Measurements from ENCODE around the gene HBG2.

HBG2 gene

GRCh38 chr11:5237420-5237819, 17.2 kb downstream of the HBG2 start:
- ChIA-PET CTCF (no interaction called here), POLR2A (no interaction called here)
- peaks cover 9 to 28% (median 22%) of the 10 kb centered on the region in 4 experiments for H3K4me1 ChIP-seq (ENCODE audit: control extremely low read depth in 1 of 4, control insufficient read depth in 4 of 4, insufficient read depth in 4 of 4, low read length in 3 of 4)
- DNase-seq = no peak
- H3K9me3 ChIP-seq (ENCODE audit: control extremely low read depth in 1 of 5, control insufficient read depth in 4 of 5, insufficient read depth in 2 of 5, low read depth in 1 of 5, low read length in 4 of 5) = no peaks in the 10 kb centered on the region
- H3K27ac ChIP-seq (ENCODE audit: insufficient read depth in 1 of 2, low read depth in 1 of 2, low read length in 2 of 2, poor library complexity in 1 of 2, severe bottlenecking in 2 of 2) = no peak overlapping the region
- H3K4me3 ChIP-seq (ENCODE audit: control insufficient read depth in 1 of 7, extremely low read depth in 1 of 7, insufficient read depth in 4 of 7, low read depth in 2 of 7, low read length in 6 of 7) = no peak overlapping the region
- H3K27me3 ChIP-seq (replicated peaks in 2 of 5; ENCODE audit: control insufficient read depth in 4 of 5, insufficient read depth in 5 of 5, low read length in 4 of 5) = no peaks in the 10 kb centered on the region
- H3K36me3 ChIP-seq (ENCODE audit: control insufficient read depth in 4 of 4, insufficient read depth in 4 of 4, low read length in 3 of 4) = no peaks in the 10 kb centered on the region
- 89% methylated on average over 1 of the region's 2 CpGs for WGBS (ENCODE audit: insufficient coverage)

- 69% methylated on average over 1 of the region's 5 CpGs for WGBS (ENCODE audit: insufficient coverage)
- Histone ChIP-seq H3K27me3 (replicated peaks in 2 of 5; ENCODE audit: control insufficient read depth in 4 of 5, insufficient read depth in 5 of 5, low read length in 4 of 5) (no peaks in the 10 kb centered on the region), H3K36me3 (ENCODE audit: control insufficient read depth in 4 of 4, insufficient read depth in 4 of 4, low read length in 3 of 4) (no peaks in the 10 kb centered on the region), H3K4me1 (ENCODE audit: control extremely low read depth in 1 of 4, control insufficient read depth in 4 of 4, insufficient read depth in 4 of 4, low read length in 3 of 4) (peaks cover 9 to 28% (median 20%) of the 10 kb centered on the region in 4 experiments), H3K27ac (ENCODE audit: insufficient read depth in 1 of 2, low read depth in 1 of 2, low read length in 2 of 2, poor library complexity in 1 of 2, severe bottlenecking in 2 of 2) (no peak overlapping the region), H3K4me3 (ENCODE audit: control insufficient read depth in 1 of 7, extremely low read depth in 1 of 7, insufficient read depth in 4 of 7, low read depth in 2 of 7, low read length in 6 of 7) (no peak overlapping the region), H3K9me3 (ENCODE audit: control extremely low read depth in 1 of 5, control insufficient read depth in 4 of 5, insufficient read depth in 2 of 5, low read depth in 1 of 5, low read length in 4 of 5) (no peaks in the 10 kb centered on the region)
- CTCF ChIA-PET = no interaction called here
- POLR2A ChIA-PET = no interaction called here
- no peak for DNase-seq
Observed at GRCh38 chr11:5235364-5236095, 19.1 kb downstream of the HBG2 start.

GRCh38 chr11:5234381-5234834, 20.2 kb downstream of the HBG2 start, which contains the start of gene HBD:
HBD (minus strand) TSS chr11:5234483; CDS start chr11:5234433, 50 bp downstream.
- H3K27ac ChIP-seq (ENCODE audit: insufficient read depth in 1 of 2, low read depth in 1 of 2, low read length in 2 of 2, poor library complexity in 1 of 2, severe bottlenecking in 2 of 2) = peak within 1 kb of the TSS in 1 of 2 experiments; percentile 70

GRCh38 chr11:5233307-5233706, 21.3 kb downstream of the HBG2 start:
- Histone ChIP-seq H3K27me3 (replicated peaks in 2 of 5; ENCODE audit: control insufficient read depth in 4 of 5, insufficient read depth in 5 of 5, low read length in 4 of 5) (no peaks in the 10 kb centered on the region), H3K9me3 (ENCODE audit: control extremely low read depth in 1 of 5, control insufficient read depth in 4 of 5, insufficient read depth in 2 of 5, low read depth in 1 of 5, low read length in 4 of 5) (no peaks in the 10 kb centered on the region), H3K27ac (ENCODE audit: insufficient read depth in 1 of 2, low read depth in 1 of 2, low read length in 2 of 2, poor library complexity in 1 of 2, severe bottlenecking in 2 of 2) (peak overlapping the region in 1 of 2 experiments; percentile 56), H3K36me3 (ENCODE audit: control insufficient read depth in 4 of 4, insufficient read depth in 4 of 4, low read length in 3 of 4) (no peaks in the 10 kb centered on the region), H3K4me3 (ENCODE audit: control insufficient read depth in 1 of 7, extremely low read depth in 1 of 7, insufficient read depth in 4 of 7, low read depth in 2 of 7, low read length in 6 of 7) (peak overlapping the region in 1 of 7 experiments; percentile 9), H3K4me1 (ENCODE audit: control extremely low read depth in 1 of 4, control insufficient read depth in 4 of 4, insufficient read depth in 4 of 4, low read length in 3 of 4) (peaks cover 9 to 28% (median 17%) of the 10 kb centered on the region in 4 experiments)
- no peak for DNase-seq
- ChIA-PET POLR2A (no interaction called here), CTCF (no interaction called here)
- WGBS (ENCODE audit: insufficient coverage) = no CpG with 5 or more reads among the region's 1 CpG

More at GRCh38 chr11:5234381-5234834, 20.2 kb downstream of the HBG2 start, which contains the start of gene HBD:
- H3K9me3 ChIP-seq (ENCODE audit: control extremely low read depth in 1 of 5, control insufficient read depth in 4 of 5, insufficient read depth in 2 of 5, low read depth in 1 of 5, low read length in 4 of 5) = no peaks in the 10 kb centered on the region
- H3K4me3 ChIP-seq (ENCODE audit: control insufficient read depth in 1 of 7, extremely low read depth in 1 of 7, insufficient read depth in 4 of 7, low read depth in 2 of 7, low read length in 6 of 7) = peak within 1 kb of the TSS in 4 of 7 experiments; percentile 2 to 51 (median 30)
- H3K36me3 ChIP-seq (ENCODE audit: control insufficient read depth in 4 of 4, insufficient read depth in 4 of 4, low read length in 3 of 4) = no peaks in the 10 kb centered on the region
- peak; percentile 53 to 92 (median 83) for DNase-seq
- H3K27me3 ChIP-seq (replicated peaks in 2 of 5; ENCODE audit: control insufficient read depth in 4 of 5, insufficient read depth in 5 of 5, low read length in 4 of 5) = no peaks in the 10 kb centered on the region
- peaks cover 9 to 28% (median 20%) of the 10 kb centered on the region in 4 experiments for H3K4me1 ChIP-seq (ENCODE audit: control extremely low read depth in 1 of 4, control insufficient read depth in 4 of 4, insufficient read depth in 4 of 4, low read length in 3 of 4)
- WGBS (ENCODE audit: insufficient coverage) = 0% methylated on average over 1 of the region's 2 CpGs
- CTCF ChIA-PET = no interaction called here
- POLR2A ChIA-PET = no interaction called here

- Histone ChIP-seq H3K4me3 (ENCODE audit: control insufficient read depth in 1 of 7, extremely low read depth in 1 of 7, insufficient read depth in 4 of 7, low read depth in 2 of 7, low read length in 6 of 7) (peak overlapping the region in 1 of 7 experiments; percentile 9), H3K27me3 (replicated peaks in 2 of 5; ENCODE audit: control insufficient read depth in 4 of 5, insufficient read depth in 5 of 5, low read length in 4 of 5) (no peaks in the 10 kb centered on the region), H3K27ac (ENCODE audit: insufficient read depth in 1 of 2, low read depth in 1 of 2, low read length in 2 of 2, poor library complexity in 1 of 2, severe bottlenecking in 2 of 2) (peak overlapping the region in 1 of 2 experiments; percentile 56), H3K4me1 (ENCODE audit: control extremely low read depth in 1 of 4, control insufficient read depth in 4 of 4, insufficient read depth in 4 of 4, low read length in 3 of 4) (peaks cover 9 to 28% (median 17%) of the 10 kb centered on the region in 4 experiments), H3K9me3 (ENCODE audit: control extremely low read depth in 1 of 5, control insufficient read depth in 4 of 5, insufficient read depth in 2 of 5, low read depth in 1 of 5, low read length in 4 of 5) (no peaks in the 10 kb centered on the region), H3K36me3 (ENCODE audit: control insufficient read depth in 4 of 4, insufficient read depth in 4 of 4, low read length in 3 of 4) (no peaks in the 10 kb centered on the region)
- ChIA-PET CTCF (no interaction called here), POLR2A (no interaction called here)
- DNase-seq = no peak
- WGBS (ENCODE audit: insufficient coverage) = no CpG with 5 or more reads among the region's 2 CpGs
Observed at GRCh38 chr11:5232821-5233220, 21.8 kb downstream of the HBG2 start.

- POLR2A ChIA-PET = no interaction called here
- H3K36me3 ChIP-seq (ENCODE audit: control insufficient read depth in 4 of 4, insufficient read depth in 4 of 4, low read length in 3 of 4) = no peaks in the 10 kb centered on the region
- H3K9me3 ChIP-seq (ENCODE audit: control extremely low read depth in 1 of 5, control insufficient read depth in 4 of 5, insufficient read depth in 2 of 5, low read depth in 1 of 5, low read length in 4 of 5) = no peaks in the 10 kb centered on the region
- H3K4me1 ChIP-seq (ENCODE audit: control extremely low read depth in 1 of 4, control insufficient read depth in 4 of 4, insufficient read depth in 4 of 4, low read length in 3 of 4) = peaks cover 9 to 28% (median 17%) of the 10 kb centered on the region in 4 experiments
- no peak overlapping the region for H3K4me3 ChIP-seq (ENCODE audit: control insufficient read depth in 1 of 7, extremely low read depth in 1 of 7, insufficient read depth in 4 of 7, low read depth in 2 of 7, low read length in 6 of 7)
- DNase-seq = no peak
- CTCF ChIA-PET = no interaction called here
- H3K27me3 ChIP-seq (replicated peaks in 2 of 5; ENCODE audit: control insufficient read depth in 4 of 5, insufficient read depth in 5 of 5, low read length in 4 of 5) = no peaks in the 10 kb centered on the region
- H3K27ac ChIP-seq (ENCODE audit: insufficient read depth in 1 of 2, low read depth in 1 of 2, low read length in 2 of 2, poor library complexity in 1 of 2, severe bottlenecking in 2 of 2) = no peak overlapping the region
- 62% methylated on average over 3 of the region's 3 CpGs for WGBS (ENCODE audit: insufficient coverage)
Observed at GRCh38 chr11:5232176-5232575, 22.4 kb downstream of the HBG2 start.

- ChIA-PET POLR2A (no interaction called here), CTCF (interaction anchor here (0.9 kb wide), 1 partner anchor 53 kb away, joined by 4 read pairs; no protein-coding TSS in a partner anchor)
- Histone ChIP-seq H3K4me3 (ENCODE audit: control insufficient read depth in 1 of 7, extremely low read depth in 1 of 7, insufficient read depth in 4 of 7, low read depth in 2 of 7, low read length in 6 of 7) (no peak overlapping the region), H3K27me3 (replicated peaks in 2 of 5; ENCODE audit: control insufficient read depth in 4 of 5, insufficient read depth in 5 of 5, low read length in 4 of 5) (no peaks in the 10 kb centered on the region), H3K36me3 (ENCODE audit: control insufficient read depth in 4 of 4, insufficient read depth in 4 of 4, low read length in 3 of 4) (no peaks in the 10 kb centered on the region), H3K9me3 (ENCODE audit: control extremely low read depth in 1 of 5, control insufficient read depth in 4 of 5, insufficient read depth in 2 of 5, low read depth in 1 of 5, low read length in 4 of 5) (no peaks in the 10 kb centered on the region), H3K27ac (ENCODE audit: insufficient read depth in 1 of 2, low read depth in 1 of 2, low read length in 2 of 2, poor library complexity in 1 of 2, severe bottlenecking in 2 of 2) (no peak overlapping the region), H3K4me1 (ENCODE audit: control extremely low read depth in 1 of 4, control insufficient read depth in 4 of 4, insufficient read depth in 4 of 4, low read length in 3 of 4) (peaks cover 9 to 28% (median 17%) of the 10 kb centered on the region in 4 experiments)
- no CpG with 5 or more reads among the region's 2 CpGs for WGBS (ENCODE audit: insufficient coverage)
- DNase-seq = no peak
Observed at GRCh38 chr11:5231111-5231510, 23.5 kb downstream of the HBG2 start.
